ENCODE measurements around the gene ZC3HAV1.
"Not testable (repeated sequence)": the region's sequence is repeated elsewhere in the genome, so short reads cannot be mapped to it uniquely, and the experiment has no call there.

The ZC3HAV1 gene

GRCh38 chr7:139109188-139109982 is at the start of gene ZC3HAV1:
TSS of gene ZC3HAV1 (minus strand) at chr7:139109720. CDS start at chr7:139109331, 389 bp downstream.
- DNase-seq (ENCODE audit: low read depth), result no peak

- no peak for DNase-seq (ENCODE audit: low read depth)
Observed at GRCh38 chr7:139153832-139154231, 44.3 kb upstream of the ZC3HAV1 start.

DNA sequence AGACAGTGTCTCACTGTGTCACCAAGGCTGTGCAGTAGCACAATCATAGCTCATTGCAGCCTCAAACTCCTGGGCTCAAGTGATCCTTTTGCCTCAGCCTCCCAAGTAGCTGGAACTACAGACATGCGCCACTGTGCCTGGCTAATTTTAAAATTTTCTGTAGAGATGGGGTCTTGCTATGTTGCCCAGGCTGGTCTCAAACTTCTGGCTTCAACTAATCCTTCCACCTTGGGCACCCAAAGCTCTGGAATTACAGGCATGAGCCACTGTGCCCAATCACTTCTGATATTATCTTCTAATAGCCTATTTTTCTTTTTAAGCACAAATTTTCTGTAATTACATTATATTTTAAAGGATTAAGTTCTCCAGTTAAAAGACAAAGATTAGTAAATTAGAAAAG is 42.6 kb upstream of the ZC3HAV1 start:
- no peak for DNase-seq (ENCODE audit: low read depth)

GRCh38 chr7:139139150-139139549 is 29.6 kb upstream of the ZC3HAV1 start:
- DNase-seq (ENCODE audit: low read depth), result no peak

GRCh38 chr7:139133335-139134139 is 24.0 kb upstream of the ZC3HAV1 start:
- no peak for DNase-seq (ENCODE audit: low read depth)

DNA sequence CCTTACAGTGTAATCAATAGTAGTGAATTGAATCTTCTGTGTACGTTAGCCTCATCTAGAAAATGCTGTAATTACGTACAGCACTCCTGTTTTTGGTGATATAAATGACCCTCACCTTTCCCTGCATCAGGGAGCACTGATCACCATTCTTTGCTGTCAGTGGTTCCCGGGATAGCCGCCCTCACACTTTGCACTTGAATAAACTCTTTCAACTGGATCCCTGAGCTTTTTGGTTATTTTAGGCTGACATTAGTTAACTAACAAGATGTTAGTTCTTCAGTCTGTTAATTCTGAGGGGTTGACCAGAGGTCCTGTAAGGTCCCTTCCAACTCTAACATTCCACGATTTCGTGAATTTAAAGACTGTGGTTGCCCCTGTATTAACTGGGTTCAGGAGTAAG is 23.4 kb upstream of the ZC3HAV1 start:
- DNase-seq (ENCODE audit: low read depth), result no peak

DNA sequence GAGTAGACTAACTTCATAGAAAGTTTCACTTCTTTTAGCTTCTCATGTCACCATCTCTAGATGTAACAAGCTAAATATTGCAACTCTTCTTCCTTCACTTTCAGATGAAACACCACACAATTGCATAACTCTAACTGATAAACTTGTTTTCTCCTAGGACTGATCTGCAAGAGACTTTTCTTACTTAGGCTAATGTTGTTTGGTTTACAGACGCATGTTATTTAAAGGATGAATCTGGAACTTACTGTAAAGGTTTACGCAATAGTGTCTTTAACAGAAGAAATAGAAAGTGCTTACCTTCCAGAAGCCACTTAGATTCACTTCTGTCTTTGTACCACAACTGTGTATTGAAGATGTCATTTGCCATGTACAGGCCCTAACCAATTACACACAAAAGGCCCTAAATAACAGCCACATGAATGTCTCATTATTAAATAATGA is 22.1 kb upstream of the ZC3HAV1 start:
- no peak for DNase-seq (ENCODE audit: low read depth)

GRCh38 chr7:139129814-139130213 is 20.3 kb upstream of the ZC3HAV1 start:
- DNase-seq (ENCODE audit: low read depth), result not testable (repeated sequence)

GRCh38 chr7:139127648-139128047 is 18.1 kb upstream of the ZC3HAV1 start:
- DNase-seq (ENCODE audit: low read depth), result no peak

DNA sequence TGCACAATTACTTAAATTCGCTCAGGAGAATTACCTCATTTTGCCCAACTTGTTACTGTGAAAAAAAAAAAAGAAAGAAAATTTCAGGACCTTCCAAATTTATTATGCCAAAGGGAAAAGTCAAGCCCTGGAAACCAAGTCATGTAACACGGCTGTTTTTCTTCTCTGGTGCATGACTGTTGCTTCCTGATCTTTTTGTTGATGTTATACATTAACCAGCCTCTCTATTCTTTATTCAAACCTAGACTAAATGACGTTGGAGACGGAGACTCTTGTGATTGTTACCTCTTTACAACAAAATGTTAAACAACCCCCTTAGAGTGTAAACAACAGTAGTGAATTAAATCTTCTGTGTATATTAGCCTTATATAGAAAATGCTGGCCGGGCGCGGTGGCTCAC is 16.1 kb upstream of the ZC3HAV1 start:
- DNase-seq (ENCODE audit: low read depth), result no peak

GRCh38 chr7:139124995-139125394 is 15.5 kb upstream of the ZC3HAV1 start:
- not testable (repeated sequence) for DNase-seq (ENCODE audit: low read depth)

- no peak for DNase-seq (ENCODE audit: low read depth)
Observed at GRCh38 chr7:139124084-139124914, 14.8 kb upstream of the ZC3HAV1 start.

GRCh38 chr7:139119486-139119849 is 9.9 kb upstream of the ZC3HAV1 start:
- no peak for DNase-seq (ENCODE audit: low read depth)

- no peak for DNase-seq (ENCODE audit: low read depth)
Observed at GRCh38 chr7:139118805-139119485, 9.4 kb upstream of the ZC3HAV1 start.

DNA sequence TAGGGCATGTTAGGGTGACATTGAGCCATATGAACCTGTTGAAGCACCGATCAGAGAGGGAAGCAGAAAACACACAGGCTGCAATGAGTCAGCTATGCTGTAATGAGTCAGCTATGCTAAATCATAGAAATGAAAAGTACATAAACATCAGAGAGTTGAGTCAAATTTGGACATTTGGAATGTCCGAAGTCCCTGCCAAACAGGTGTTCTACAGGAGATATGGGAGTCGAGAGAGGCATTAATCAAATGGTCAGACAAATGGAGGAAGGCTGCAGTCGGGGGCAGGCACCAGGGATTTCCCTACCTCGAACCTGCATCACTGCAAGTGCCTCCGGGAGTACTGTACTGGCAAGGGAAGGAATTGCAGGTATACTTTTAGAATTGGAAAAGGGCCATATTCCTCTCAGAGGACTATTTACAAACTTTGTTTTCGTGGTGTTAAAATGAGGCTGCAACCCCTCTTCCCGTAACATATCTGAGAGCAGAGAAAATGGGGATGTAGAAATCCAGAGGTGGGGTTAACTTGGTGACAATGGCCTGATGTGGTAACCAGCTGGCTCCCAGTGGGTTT is 8.8 kb upstream of the ZC3HAV1 start:
- no peak for DNase-seq (ENCODE audit: low read depth)

DNA sequence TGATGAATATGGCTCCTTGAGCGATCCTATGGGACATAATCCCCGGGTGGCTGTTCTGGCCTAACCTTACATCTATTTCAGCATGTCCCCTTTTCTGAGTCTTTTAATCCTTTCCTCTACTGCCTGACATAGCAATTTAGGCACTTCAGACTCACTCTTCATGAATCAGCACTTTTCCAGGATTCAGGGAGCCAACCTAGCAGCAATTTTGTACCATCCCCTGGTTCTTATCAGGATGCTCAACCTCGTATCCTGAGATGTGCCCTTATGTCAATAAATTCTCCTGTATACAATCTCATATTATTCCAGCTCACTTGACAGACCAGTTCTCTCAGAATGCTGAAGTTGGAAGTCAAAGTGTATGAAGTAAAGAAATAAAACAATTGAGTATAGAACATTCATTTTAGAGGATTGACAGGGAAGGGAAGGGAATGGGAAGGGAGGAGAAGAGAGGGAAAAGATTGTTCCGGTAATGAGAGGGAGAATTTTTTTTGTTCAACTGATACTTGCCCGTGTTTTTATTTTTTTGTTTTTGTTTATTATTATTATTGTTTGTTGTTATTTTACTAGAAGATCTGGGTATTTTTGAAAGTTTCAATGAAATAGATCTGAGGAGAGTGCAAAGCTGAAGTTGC is 8.2 kb upstream of the ZC3HAV1 start:
- no peak for DNase-seq (ENCODE audit: low read depth)

DNA sequence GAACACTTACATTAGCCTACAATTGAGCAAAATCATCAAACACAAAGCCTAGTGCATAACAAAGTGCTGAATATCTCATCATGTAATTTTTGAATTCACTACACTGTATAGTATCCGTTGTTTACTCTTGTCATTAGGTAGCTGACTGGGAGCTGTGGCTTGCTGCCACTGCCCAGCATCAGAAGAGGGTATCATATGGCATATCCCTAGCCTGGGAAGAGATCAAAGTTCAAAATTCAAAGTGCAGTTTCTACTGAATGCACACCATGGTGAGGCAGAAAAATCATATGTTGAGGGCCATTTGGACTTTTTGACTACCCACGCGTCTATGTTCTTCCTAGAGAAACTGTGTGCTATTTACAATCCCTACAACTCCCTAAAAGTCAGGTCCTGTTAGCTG is 7.5 kb upstream of the ZC3HAV1 start:
- DNase-seq (ENCODE audit: low read depth), result no peak

- no peak for DNase-seq (ENCODE audit: low read depth)
Observed at GRCh38 chr7:139115104-139115503, 5.6 kb upstream of the ZC3HAV1 start.

- no peak for DNase-seq (ENCODE audit: low read depth)
Observed at GRCh38 chr7:139114585-139114984, 5.1 kb upstream of the ZC3HAV1 start.

GRCh38 chr7:139114018-139114417 is 4.5 kb upstream of the ZC3HAV1 start:
- no peak for DNase-seq (ENCODE audit: low read depth)

DNA sequence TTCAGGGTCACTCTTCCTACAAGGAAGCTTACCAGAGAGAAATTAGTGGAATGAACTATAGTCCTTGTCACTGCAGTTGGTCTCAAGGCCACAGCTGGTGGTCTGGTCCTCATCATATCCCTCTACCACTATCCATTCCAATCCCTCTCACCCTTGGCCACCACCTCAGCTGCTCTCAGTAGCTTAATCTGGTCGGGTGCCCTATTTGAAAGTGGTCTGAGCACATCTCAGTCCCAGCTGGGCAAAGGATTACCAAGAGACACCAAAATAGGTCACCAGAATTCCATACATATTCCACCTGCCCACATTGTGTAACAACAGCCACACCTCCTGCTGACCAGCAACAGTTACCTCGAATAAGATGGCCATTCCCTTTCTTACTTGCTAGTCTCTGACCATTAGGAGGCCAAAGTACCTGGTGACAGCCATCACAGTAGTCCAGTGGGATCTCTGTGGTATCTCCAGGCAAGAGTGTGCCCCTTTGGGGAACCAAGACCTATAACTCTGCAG is 3.3 kb upstream of the ZC3HAV1 start:
- DNase-seq (ENCODE audit: low read depth), result no peak

Data from HS-27A (cell line).